Karpas-422 (cell line): Measurements from ENCODE around the gene BHMT. TPM values are rescaled to one million over a fixed set of nuclear protein-coding genes. Genes with fewer than 3 reads are reported as not detected.

Experiments used
- DNase-seq: peaks from one replicate; pipeline ENCODE4 v3.0.0-alpha.2; 2015
- H2AFZ ChIP-seq: fragments of 200-600 bp; sonication (generic); 2 replicates; pipeline ENCODE4 v1.6.1; 2014; ENCODE audit warnings: antibody characterized with exemption, low read length, mixed read lengths
- H3K27ac ChIP-seq: fragments of 200-600 bp; sonication (generic); 2 replicates; pipeline ENCODE4 v1.5.1; 2014; ENCODE audit warnings: mild to moderate bottlenecking, low read length, moderate library complexity
- H3K27me3 ChIP-seq: fragments of 200-600 bp; sonication (generic); 2 replicates; pipeline ENCODE4 v1.6.1; 2014; ENCODE audit warnings: low read length, mixed read lengths
- H3K36me3 ChIP-seq: fragments of 200-600 bp; sonication (generic); 2 replicates; pipeline ENCODE4 v1.6.1; 2014; ENCODE audit warnings: low read length, mixed read lengths; ENCODE audit not compliant: insufficient read depth
- H3K4me1 ChIP-seq: fragments of 200-600 bp; sonication (generic); 2 replicates; pipeline ENCODE4 v1.6.1; 2014; ENCODE audit warnings: mild to moderate bottlenecking, low read length, mixed read lengths
- H3K4me2 ChIP-seq: fragments of 200-600 bp; sonication (generic); 2 replicates; pipeline ENCODE4 v1.6.1; 2014; ENCODE audit warnings: low read length, low read depth, mild to moderate bottlenecking; ENCODE audit not compliant: poor library complexity, severe bottlenecking
- H3K4me3 ChIP-seq: fragments of 200-600 bp; sonication (generic); 2 replicates; pipeline ENCODE4 v1.5.1; 2014; ENCODE audit warnings: mild to moderate bottlenecking, antibody characterized with exemption, low read length, mixed read lengths
- H3K79me2 ChIP-seq: fragments of 200-600 bp; sonication (generic); 2 replicates; pipeline ENCODE4 v1.6.1; 2014; ENCODE audit warnings: mild to moderate bottlenecking, low read length, mixed read lengths
- H3K9ac ChIP-seq: fragments of 200-600 bp; sonication (generic); 2 replicates; pipeline ENCODE4 v1.6.0; 2014; ENCODE audit warnings: low read length
- H3K9me2 ChIP-seq: fragments of 200-600 bp; sonication (generic), shearing (Covaris generic); replicated peaks from 2 replicates; pipeline ENCODE4 v1.6.0; 2014; ENCODE audit warnings: mild to moderate bottlenecking, low read length, moderate library complexity; ENCODE audit not compliant: insufficient read depth
- H3K9me3 ChIP-seq: fragments of 300-700, 200-600 bp; sonication (generic); 2 replicates; pipeline ENCODE4 v1.6.1; 2014; ENCODE audit warnings: low read length, mixed read lengths
- H4K20me1 ChIP-seq: fragments of 200-600 bp; sonication (generic); 2 replicates; pipeline ENCODE4 v1.6.1; 2014; ENCODE audit warnings: mild to moderate bottlenecking, antibody characterized with exemption, low read length, low read depth; ENCODE audit not compliant: insufficient read depth
- total RNA-seq: library from RNA; depleted of rRNA; stranded (reverse); fragments of >200 nt; shearing (Covaris generic); gene quantifications from 2 replicates; pipeline ENCODE4 v1.2.3, GENCODE V29; 2014; ENCODE audit warnings: low replicate concordance

Gene BHMT
- total RNA-seq, 1 experiment from 2014 or later: not detected

DNA sequence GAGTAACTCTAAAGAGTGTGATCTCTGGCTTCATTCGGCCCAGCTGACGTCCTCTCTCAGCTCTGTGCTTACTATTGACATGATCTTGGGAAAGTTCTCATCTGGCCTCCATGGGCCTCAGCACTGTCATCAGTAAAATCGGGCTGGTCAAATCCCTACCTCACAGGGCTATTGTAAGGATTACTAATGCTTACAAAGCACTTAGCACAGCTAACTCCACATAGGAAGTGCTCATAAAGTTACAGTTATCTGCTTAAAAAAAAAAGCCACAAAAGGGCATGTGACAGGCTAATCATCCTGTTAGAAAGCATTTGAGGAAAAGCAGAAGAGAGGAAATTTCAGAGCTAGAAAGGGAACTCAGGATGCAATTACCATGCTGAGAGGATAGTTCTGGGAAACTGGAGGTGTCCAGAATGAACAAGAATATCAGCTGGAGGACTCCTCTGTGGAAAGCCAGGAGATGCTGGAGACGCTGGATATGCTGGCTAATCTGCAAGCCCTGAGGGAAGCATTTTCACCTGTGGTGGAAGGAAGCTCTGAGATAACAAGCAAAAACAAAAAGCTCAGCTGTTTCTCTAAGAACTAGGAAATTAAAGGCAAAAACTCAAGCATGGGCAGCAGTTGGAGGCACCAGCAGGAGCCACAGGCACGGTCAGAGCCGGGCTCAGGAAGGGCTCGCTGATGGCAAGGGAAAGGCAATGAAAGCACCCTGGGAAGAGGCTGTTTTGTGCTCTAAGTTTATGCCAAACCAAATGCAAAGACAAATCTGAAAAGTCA is 4.4 kb upstream of the BHMT start:
- Histone ChIP-seq H3K27ac (no peak overlapping the region), H3K9me3 (no peaks in the 10 kb centered on the region), H3K4me3 (no peak overlapping the region), H3K9ac (no peak overlapping the region), H3K9me2 (no peaks in the 10 kb centered on the region), H4K20me1 (no peaks in the 10 kb centered on the region), H3K36me3 (no peaks in the 10 kb centered on the region), H3K4me2 (no peak overlapping the region), H3K79me2 (no peaks in the 10 kb centered on the region), H3K27me3 (no peaks in the 10 kb centered on the region), H2AFZ (no peak overlapping the region), H3K4me1 (no peaks in the 10 kb centered on the region)
- DNase-seq: no peak

DNA sequence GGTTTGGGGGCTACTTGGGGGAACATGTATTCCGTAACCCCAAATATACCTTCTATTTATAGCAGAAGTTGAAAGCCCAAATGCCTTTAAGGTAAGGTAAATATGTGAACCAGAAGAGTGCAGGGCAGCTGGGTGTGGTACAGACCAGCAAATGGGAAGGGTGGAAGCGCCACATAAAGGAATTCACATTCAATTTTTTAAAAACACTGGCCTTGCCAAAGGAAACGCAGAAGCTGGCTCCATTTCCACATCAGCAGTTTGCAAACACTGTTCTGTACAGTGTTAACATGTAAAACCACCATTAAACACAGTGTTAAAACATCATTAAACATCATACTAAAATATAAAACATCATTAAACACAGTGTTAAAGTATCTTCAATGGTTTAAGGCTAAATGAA is 3.5 kb upstream of the BHMT start:
- no peak overlapping the region for H3K4me2 ChIP-seq
- no peaks in the 10 kb centered on the region for H3K27me3 ChIP-seq

DNA sequence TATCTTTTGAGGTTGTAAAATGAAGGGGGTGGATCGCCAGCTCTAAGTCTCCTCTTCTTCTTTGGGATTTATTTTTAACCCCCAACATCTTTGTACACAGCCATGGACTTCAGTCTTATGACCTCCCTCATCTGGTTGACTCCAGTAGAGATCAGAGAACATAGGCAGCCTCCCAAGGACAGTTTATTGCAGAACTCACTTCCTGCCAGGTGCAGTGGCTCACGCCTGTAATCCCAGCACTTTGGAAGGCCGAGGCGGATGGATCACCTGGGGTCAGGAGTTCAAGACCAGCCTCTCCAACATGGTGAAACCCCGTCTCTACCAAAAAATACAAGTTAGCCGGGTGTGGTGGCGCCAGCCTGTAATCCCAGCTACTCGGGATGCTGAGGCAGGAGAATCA is 2.8 kb upstream of the BHMT start:
- no peaks in the 10 kb centered on the region for H3K27me3 ChIP-seq
- H3K9me3 ChIP-seq: no peaks in the 10 kb centered on the region
- H3K79me2 ChIP-seq: no peaks in the 10 kb centered on the region
- H2AFZ ChIP-seq: no peak overlapping the region
- no peak overlapping the region for H3K9ac ChIP-seq
- no peaks in the 10 kb centered on the region for H3K36me3 ChIP-seq
- DNase-seq: no peak
- no peaks in the 10 kb centered on the region for H3K9me2 ChIP-seq
- no peak overlapping the region for H3K4me2 ChIP-seq
- H4K20me1 ChIP-seq: no peaks in the 10 kb centered on the region
- no peak overlapping the region for H3K4me3 ChIP-seq
- H3K27ac ChIP-seq: no peak overlapping the region
- H3K4me1 ChIP-seq: no peaks in the 10 kb centered on the region

More for the DNA sequence above, 3.5 kb upstream of the BHMT start:
- H3K4me3 ChIP-seq: no peak overlapping the region
- H3K36me3 ChIP-seq: no peaks in the 10 kb centered on the region
- H2AFZ ChIP-seq: no peak overlapping the region
- H3K27ac ChIP-seq: no peak overlapping the region
- H3K9ac ChIP-seq: no peak overlapping the region
- no peaks in the 10 kb centered on the region for H3K9me3 ChIP-seq
- H4K20me1 ChIP-seq: no peaks in the 10 kb centered on the region
- H3K4me1 ChIP-seq: no peaks in the 10 kb centered on the region
- DNase-seq: no peak
- no peaks in the 10 kb centered on the region for H3K9me2 ChIP-seq
- no peaks in the 10 kb centered on the region for H3K79me2 ChIP-seq

DNA sequence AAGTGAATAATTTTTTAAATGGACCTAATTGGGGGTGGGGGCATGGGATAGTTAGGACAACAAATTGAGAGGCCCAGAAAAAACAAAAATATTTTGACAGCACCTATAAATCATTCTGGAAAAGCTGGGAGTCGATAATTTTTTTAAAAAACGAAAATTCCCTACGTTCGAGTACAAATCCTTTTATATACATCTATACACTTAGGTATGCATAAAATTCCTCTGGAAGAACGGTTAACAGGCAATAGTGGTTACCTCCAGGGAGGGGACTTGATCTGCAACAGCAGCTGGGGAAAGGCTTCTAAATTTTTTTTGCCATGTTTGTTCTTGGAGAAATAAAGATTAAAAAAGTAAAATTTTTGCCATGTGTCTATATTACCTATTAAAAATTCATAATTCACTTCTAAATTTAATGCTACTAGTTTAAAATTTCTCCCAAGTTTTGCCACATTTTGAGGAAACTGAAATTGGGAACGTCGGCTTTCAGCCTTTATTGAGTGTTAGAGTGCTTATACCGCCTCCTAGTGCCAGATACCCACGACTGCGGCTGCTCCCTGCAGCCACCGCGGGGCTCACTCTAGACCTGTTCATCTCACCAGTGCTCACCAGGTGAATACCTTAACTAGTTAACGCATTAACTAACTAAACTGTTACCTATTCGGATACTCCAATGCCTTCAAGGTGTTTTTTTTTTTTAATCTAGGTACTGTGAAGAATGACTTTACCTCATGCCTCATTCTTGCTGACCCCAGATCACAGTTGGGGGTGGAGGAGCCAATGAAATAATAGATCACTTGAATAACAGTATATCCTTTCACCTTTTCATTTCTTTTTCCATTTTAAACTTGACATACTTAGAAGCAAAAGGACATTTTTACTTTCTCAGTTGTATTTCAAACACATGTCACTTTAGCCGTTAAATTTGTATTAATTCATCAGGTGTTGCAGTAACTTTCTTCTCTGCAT is 1.8 kb upstream of the BHMT start:
- peak; percentile 64 for DNase-seq

DNA sequence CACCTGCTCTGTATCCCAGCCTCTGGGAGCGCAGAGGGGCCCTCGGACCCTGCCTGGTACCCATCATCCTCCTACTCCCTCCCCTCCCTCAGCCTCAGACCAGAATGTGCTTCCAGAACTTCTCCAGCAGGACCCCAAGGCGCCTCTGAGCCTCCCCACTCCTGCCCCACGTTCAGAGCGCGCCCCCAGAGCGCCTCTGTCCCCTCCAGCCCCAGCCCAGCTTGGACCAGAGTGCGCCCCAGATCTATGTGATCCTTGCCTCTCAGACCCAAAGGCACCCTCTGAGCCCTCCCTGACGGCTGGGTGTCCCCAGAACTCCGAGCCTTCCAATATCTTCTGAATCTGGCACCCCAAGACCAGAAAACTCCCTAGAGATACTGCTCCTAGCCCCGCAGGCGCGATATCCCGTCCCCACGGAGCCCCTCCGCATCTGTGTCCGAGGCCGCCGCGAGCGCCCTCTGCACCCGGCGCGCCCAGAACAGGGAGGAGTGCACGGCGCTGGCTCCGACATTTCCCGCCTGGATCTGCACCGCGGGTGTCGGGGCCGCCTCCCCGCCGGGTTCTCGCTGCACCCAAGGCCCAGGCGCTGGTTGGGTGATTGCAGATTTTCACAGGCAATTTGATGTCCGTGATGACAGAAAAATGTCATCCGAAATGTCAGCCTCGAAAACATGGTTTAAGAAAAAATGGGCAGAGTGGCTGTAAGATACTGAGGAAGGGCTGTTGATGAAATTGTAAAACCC is 522 bp downstream of the BHMT start:
- H3K4me1 ChIP-seq: no peaks in the 10 kb centered on the region
- H3K27ac ChIP-seq: no peak overlapping the region
- H3K4me3 ChIP-seq: no peak overlapping the region
- H2AFZ ChIP-seq: no peak overlapping the region
- H3K27me3 ChIP-seq: no peaks in the 10 kb centered on the region
- no peaks in the 10 kb centered on the region for H3K79me2 ChIP-seq
- no peaks in the 10 kb centered on the region for H4K20me1 ChIP-seq
- no peak overlapping the region for H3K9ac ChIP-seq
- no peak for DNase-seq
- no peak overlapping the region for H3K4me2 ChIP-seq
- no peaks in the 10 kb centered on the region for H3K36me3 ChIP-seq
- H3K9me2 ChIP-seq: no peaks in the 10 kb centered on the region
- H3K9me3 ChIP-seq: no peaks in the 10 kb centered on the region

More for the DNA sequence above, 1.8 kb upstream of the BHMT start:
- no peak overlapping the region for H3K4me3 ChIP-seq
- H3K9me3 ChIP-seq: no peaks in the 10 kb centered on the region
- no peak overlapping the region for H3K9ac ChIP-seq
- H3K27ac ChIP-seq: no peak overlapping the region
- no peaks in the 10 kb centered on the region for H3K36me3 ChIP-seq
- no peak overlapping the region for H2AFZ ChIP-seq
- H3K9me2 ChIP-seq: no peaks in the 10 kb centered on the region
- no peaks in the 10 kb centered on the region for H3K79me2 ChIP-seq
- no peaks in the 10 kb centered on the region for H3K4me1 ChIP-seq
- H3K27me3 ChIP-seq: no peaks in the 10 kb centered on the region
- H3K4me2 ChIP-seq: no peak overlapping the region
- H4K20me1 ChIP-seq: no peaks in the 10 kb centered on the region

DNA sequence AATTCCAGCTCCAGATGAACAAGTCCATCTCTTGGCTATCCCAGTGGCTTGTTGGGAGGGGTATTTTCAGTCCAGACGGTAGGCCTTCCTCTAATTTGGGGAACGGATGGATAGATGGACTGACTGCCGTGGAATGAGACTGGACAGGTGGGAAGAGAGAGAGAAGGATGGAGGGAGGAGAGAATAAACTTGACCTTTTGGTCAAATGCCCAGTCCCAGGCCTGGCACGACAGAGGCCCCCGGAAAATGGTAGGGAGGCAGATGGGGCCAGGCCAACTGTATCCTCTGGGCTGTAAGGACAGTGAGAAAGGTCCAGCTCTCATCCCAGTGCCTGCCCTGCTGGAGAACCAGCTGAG is 1.1 kb downstream of the BHMT start:
- Histone ChIP-seq H3K27ac (no peak overlapping the region), H3K4me1 (no peaks in the 10 kb centered on the region), H3K4me2 (no peak overlapping the region), H3K27me3 (no peaks in the 10 kb centered on the region), H4K20me1 (no peaks in the 10 kb centered on the region), H3K9me2 (no peaks in the 10 kb centered on the region), H2AFZ (no peak overlapping the region), H3K36me3 (no peaks in the 10 kb centered on the region), H3K9ac (no peak overlapping the region), H3K4me3 (no peak overlapping the region), H3K79me2 (no peaks in the 10 kb centered on the region), H3K9me3 (no peaks in the 10 kb centered on the region)
- no peak for DNase-seq

DNA sequence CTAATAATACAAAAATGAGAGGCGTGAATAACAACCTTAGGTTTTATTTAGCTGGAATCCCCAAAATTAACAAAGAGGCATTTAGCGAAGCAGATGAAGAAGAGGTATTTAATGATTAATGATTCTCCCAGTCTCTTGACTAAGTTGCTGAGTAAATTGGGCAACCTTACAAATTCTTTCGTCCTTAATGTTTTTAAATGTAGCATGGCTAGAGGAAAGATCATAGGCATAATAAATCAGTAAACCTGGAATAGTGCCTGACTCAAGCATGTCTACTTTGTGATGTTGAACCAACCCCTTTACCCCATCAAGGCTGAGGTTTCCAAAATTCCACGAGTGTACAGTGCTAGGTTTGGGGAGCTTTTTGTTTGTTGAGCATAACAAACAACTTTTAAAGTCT is 7.9 kb downstream of the BHMT start:
- Histone ChIP-seq H3K4me2 (no peak overlapping the region), H3K27me3 (no peaks in the 10 kb centered on the region), H3K9me2 (no peaks in the 10 kb centered on the region), H4K20me1 (no peaks in the 10 kb centered on the region), H3K4me1 (no peaks in the 10 kb centered on the region), H3K36me3 (no peaks in the 10 kb centered on the region), H3K9ac (no peak overlapping the region), H3K27ac (no peak overlapping the region), H3K9me3 (no peaks in the 10 kb centered on the region), H3K4me3 (no peak overlapping the region), H3K79me2 (no peaks in the 10 kb centered on the region), H2AFZ (no peak overlapping the region)
- peak; percentile 10 for DNase-seq

DNA sequence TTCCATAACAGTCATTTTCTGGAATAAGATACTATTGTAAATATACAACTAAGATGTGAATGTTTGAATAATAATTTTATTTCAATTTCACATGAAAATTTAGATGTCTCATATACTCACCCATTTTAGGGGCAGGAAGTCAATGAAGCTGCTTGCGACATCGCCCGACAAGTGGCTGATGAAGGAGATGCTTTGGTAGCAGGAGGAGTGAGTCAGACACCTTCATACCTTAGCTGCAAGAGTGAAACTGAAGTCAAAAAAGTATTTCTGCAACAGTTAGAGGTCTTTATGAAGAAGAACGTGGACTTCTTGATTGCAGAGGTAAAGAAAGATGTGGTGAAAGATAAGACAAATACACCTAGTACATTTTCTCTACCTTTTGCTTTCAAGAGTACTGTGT is 8.6 kb downstream of the BHMT start:
- H3K4me1 ChIP-seq: no peaks in the 10 kb centered on the region
- no peak overlapping the region for H3K27ac ChIP-seq
- H2AFZ ChIP-seq: no peak overlapping the region
- peak; percentile 37 for DNase-seq
- no peaks in the 10 kb centered on the region for H3K9me3 ChIP-seq
- H3K27me3 ChIP-seq: no peaks in the 10 kb centered on the region
- no peak overlapping the region for H3K9ac ChIP-seq
- H3K4me3 ChIP-seq: no peak overlapping the region
- H4K20me1 ChIP-seq: no peaks in the 10 kb centered on the region
- H3K9me2 ChIP-seq: no peaks in the 10 kb centered on the region
- no peak overlapping the region for H3K4me2 ChIP-seq
- no peaks in the 10 kb centered on the region for H3K79me2 ChIP-seq
- no peaks in the 10 kb centered on the region for H3K36me3 ChIP-seq
